Liver (tissue), 3 donors: ENCODE data around the gene COL8A1.

Source experiments
- CTCF ChIP-seq: fragments of 150-350 bp; IDR thresholded peaks from 2 replicates; pipeline ENCODE4 v1.5.1; 2017; ENCODE audit warnings: improper control_type of control experiment, low read depth, low read length; ENCODE audit not compliant: missing input control
- FOXA1 ChIP-seq: IDR thresholded peaks from 2 replicates; pipeline ENCODE4 v1.6.1; 2016; ENCODE audit warnings: antibody characterized with exemption
- GABPA ChIP-seq, 2 donors: IDR thresholded peaks in 1 of 2; conservative IDR thresholded peaks in 1 of 2; 2 replicates each; pipeline ENCODE4 v1.6.1; 2016; ENCODE audit warnings: antibody characterized with exemption in 2 of 2, mild to moderate bottlenecking in 1 of 2, moderate library complexity in 1 of 2
- RAD21 ChIP-seq, 2 donors: IDR thresholded peaks; 2 replicates each; pipeline ENCODE4 v1.6.1; 2016; ENCODE audit warnings: antibody characterized with exemption in 2 of 2, mild to moderate bottlenecking in 2 of 2
- SP1 ChIP-seq: IDR thresholded peaks from 2 replicates; pipeline ENCODE4 v1.6.1; 2018; ENCODE audit warnings: antibody characterized with exemption, mild to moderate bottlenecking
- TAF1 ChIP-seq: conservative IDR thresholded peaks from 2 replicates; pipeline ENCODE4 v1.6.1; 2016; ENCODE audit warnings: antibody characterized with exemption, mild to moderate bottlenecking
- donor health status: healthy.
- donor health status: healthy.

DNA sequence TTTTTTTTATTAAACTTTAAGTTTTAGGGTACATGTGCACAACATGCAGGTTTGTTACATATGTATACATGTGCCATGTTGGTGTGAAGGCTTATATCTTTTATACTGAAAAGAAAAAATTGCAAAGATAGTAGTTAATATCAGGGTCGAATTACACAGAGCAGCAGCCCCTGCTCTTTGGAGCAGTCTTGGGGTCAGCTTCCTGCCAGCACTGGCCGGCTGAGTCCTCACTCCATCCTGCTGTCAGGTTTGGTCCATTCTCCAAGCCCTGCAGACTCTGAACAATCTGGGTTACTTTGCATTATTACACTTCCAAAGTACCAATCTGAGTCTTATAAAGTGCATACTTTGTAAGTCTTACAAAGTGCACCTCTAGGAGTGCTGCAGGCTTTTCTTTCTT, 66.0 kb downstream of the COL8A1 start:
- TF ChIP-seq CTCF: no peak
- no peak for TF ChIP-seq GABPA (IDR thresholded peaks at IDR 0.05 in 1 of 2, conservative IDR thresholded peaks at IDR 0.05 in 1 of 2)
- no peak for TF ChIP-seq SP1
- no peak for TF ChIP-seq FOXA1
- TF ChIP-seq TAF1: no peak
- no peak for TF ChIP-seq RAD21 (IDR thresholded peaks at IDR 0.05)
